Left lung (tissue), 10 donors: ENCODE data around the gene SMIM32. TPM values are rescaled to one million over a fixed set of nuclear protein-coding genes. Genes with fewer than 3 reads are reported as not detected.

Experiments used
- ATAC-seq: fragments of 200-7000 bp; cut with Tn5 transposase; one replicate; pipeline ENCODE4 v1.9.1; 2020; ENCODE audit warnings: moderate library complexity
- DNase-seq, 4 donors: peaks; one replicate each; pipeline ENCODE4 v3.0.0-alpha.2; 2013 to 2020
- H3K27ac ChIP-seq, 2 donors: fragments of 200-600 bp; sonication (generic) in 1 of 2; one replicate each; pipeline versions ENCODE4 v1.5.0 to v1.8.0; 2020 to 2021
- H3K27me3 ChIP-seq, 2 donors: fragments of 200-600 bp; sonication (generic) in 1 of 2; one replicate each; pipeline versions ENCODE4 v1.5.0 to v1.8.0; 2020 to 2021
- H3K36me3 ChIP-seq, 2 donors: fragments of 200-600 bp; sonication (generic) in 1 of 2; one replicate each; pipeline versions ENCODE4 v1.5.0 to v1.8.0; 2020 to 2021
- H3K4me1 ChIP-seq, 2 donors: fragments of 200-600 bp; one replicate each; pipeline ENCODE4 v1.8.0; 2021
- H3K4me3 ChIP-seq, 2 donors: fragments of 200-600 bp; sonication (generic) in 1 of 2; one replicate each; pipeline versions ENCODE4 v1.5.0 to v1.8.0; 2020 to 2021; ENCODE audit warnings: mild to moderate bottlenecking in 1 of 2
- H3K9me3 ChIP-seq, 2 donors: fragments of 200-600 bp; sonication (generic) in 1 of 2; one replicate each; pipeline versions ENCODE4 v1.5.0 to v1.8.0; 2020 to 2021
- CTCF ChIP-seq, 2 donors: fragments of 200-600 bp; sonication (generic) in 1 of 2; IDR thresholded peaks; one replicate each; pipeline versions ENCODE4 v1.5.0 to v1.8.0; 2021; ENCODE audit warnings: antibody characterized with exemption in 2 of 2
- intact Hi-C, 2 donors: fragments of 100-400 bp; cut with DNase I; formaldehyde crosslinking; loops; one replicate each; pipeline versions ENCODE4 v1.11.2 to v1.14.2; 2022
- polyA plus RNA-seq, 6 donors: library from polyadenylated mRNA; unstranded; fragments of 120-200 nt; gene quantifications; one replicate each; pipeline ENCODE4 v1.2.1, GENCODE V29; 2013; ENCODE audit not compliant: insufficient read length in 6 of 6
- total RNA-seq, 2 donors: library from RNA; stranded (reverse); fragmentation: NEBNext Ultra II Directional; extraction: Animal tissue kit (Norgen Biotek cat#: 25700); gene quantifications; one replicate each; pipeline ENCODE4 v1.2.1, GENCODE V29; 2021
- donor health status: DM: no; HTN: yes; CAD: no.
- donor health status: DM: no; HTN: no; CAD: no.

The SMIM32 gene
- total and polyA plus RNA-seq, 8 donors: 0.23 to 0.61 (median 0.49) TPM; not detected in 2

- intact Hi-C loops: loop anchor here in 1 of 2 donors (10.0 kb wide), 1 partner anchor 325 kb away; no protein-coding TSS in a partner anchor
- ATAC-seq (no peak), DNase-seq (no peak)
- no peak for TF ChIP-seq CTCF (IDR thresholded peaks at IDR 0.05)
- no peak overlapping the region for H3K4me3 ChIP-seq
- H3K36me3 ChIP-seq: no peaks in the 10 kb centered on the region
- no peaks in the 10 kb centered on the region for H3K4me1 ChIP-seq
- peaks cover 0 to 33% of the 10 kb centered on the region in 2 donors for H3K27me3 ChIP-seq
- H3K9me3 ChIP-seq: no peaks in the 10 kb centered on the region
- no peak overlapping the region for H3K27ac ChIP-seq
Measured at GRCh38 chr5:136209346-136209910, 16.5 kb upstream of the SMIM32 start.

- intact Hi-C loops: loop anchor here in 1 of 2 donors (10.0 kb wide), 1 partner anchor 324 kb away; no protein-coding TSS in a partner anchor
- TF ChIP-seq CTCF (IDR thresholded peaks at IDR 0.05): no peak
- Histone ChIP-seq H3K4me3 (no peak overlapping the region), H3K36me3 (no peaks in the 10 kb centered on the region), H3K27ac (no peak overlapping the region), H3K9me3 (no peaks in the 10 kb centered on the region), H3K4me1 (no peaks in the 10 kb centered on the region), H3K27me3 (peaks cover 0 to 30% of the 10 kb centered on the region in 2 donors)
- DNase-seq (no peak), ATAC-seq (no peak)
Measured at GRCh38 chr5:136208916-136209315, 16.0 kb upstream of the SMIM32 start.

- H3K4me1 ChIP-seq: no peaks in the 10 kb centered on the region
- intact Hi-C loops: loop anchor here in 1 of 2 donors (10.0 kb wide), 1 partner anchor 323 kb away; no protein-coding TSS in a partner anchor
- ATAC-seq (no peak), DNase-seq (no peak)
- no peaks in the 10 kb centered on the region for H3K9me3 ChIP-seq
- H3K4me3 ChIP-seq: no peak overlapping the region
- no peak for TF ChIP-seq CTCF (IDR thresholded peaks at IDR 0.05)
- H3K27ac ChIP-seq: no peak overlapping the region
- H3K36me3 ChIP-seq: no peaks in the 10 kb centered on the region
- peaks cover 0 to 22% of the 10 kb centered on the region in 2 donors for H3K27me3 ChIP-seq
Measured at GRCh38 chr5:136207631-136208030, 14.7 kb upstream of the SMIM32 start.

GRCh38 chr5:136206361-136206760, 13.4 kb upstream of the SMIM32 start:
- intact Hi-C loops: loop anchor here in 1 of 2 donors (10.0 kb wide), 1 partner anchor 322 kb away; no protein-coding TSS in a partner anchor
- no peaks in the 10 kb centered on the region for H3K36me3 ChIP-seq
- no peak for ATAC-seq

More at GRCh38 chr5:136206361-136206760, 13.4 kb upstream of the SMIM32 start:
- Histone ChIP-seq H3K9me3 (no peaks in the 10 kb centered on the region), H3K27ac (no peak overlapping the region), H3K4me3 (no peak overlapping the region), H3K27me3 (peaks cover 0 to 22% of the 10 kb centered on the region in 2 donors), H3K4me1 (no peaks in the 10 kb centered on the region)
- DNase-seq: no peak
- TF ChIP-seq CTCF (IDR thresholded peaks at IDR 0.05): no peak
